Fibroblast of lung (primary cell): ENCODE measurements around the gene PDE10A. TPM values are rescaled to one million over a fixed set of nuclear protein-coding genes. Genes with fewer than 3 reads are reported as not detected.

Experiments used
- DNase-seq, 2 donors: peaks; one replicate each; pipeline versions ENCODE4 v3.0.0 to v3.0.0-alpha.2; 2010; ENCODE audit warnings: low read depth in 2 of 2
- H2AFZ ChIP-seq: 2 replicates; pipeline ENCODE4 v1.5.1; 2012; ENCODE audit warnings: low read length, control low read depth, inconsistent platforms
- H3K27ac ChIP-seq: 2 replicates; pipeline ENCODE4 v1.5.1; 2011; ENCODE audit warnings: low read length, control low read depth; ENCODE audit not compliant: insufficient read depth
- H3K27me3 ChIP-seq: 2 replicates; pipeline ENCODE4 v1.5.1; 2011; ENCODE audit warnings: mild to moderate bottlenecking, low read length; ENCODE audit not compliant: control insufficient read depth, insufficient read depth
- H3K36me3 ChIP-seq: 2 replicates; pipeline ENCODE4 v1.5.1; 2011; ENCODE audit warnings: low read length; ENCODE audit not compliant: control insufficient read depth, insufficient read depth
- H3K4me1 ChIP-seq: 2 replicates; pipeline ENCODE4 v1.5.1; 2011; ENCODE audit warnings: low read length; ENCODE audit not compliant: control insufficient read depth, insufficient read depth; ENCODE audit errors: extremely low read depth
- H3K4me2 ChIP-seq: 2 replicates; pipeline ENCODE4 v1.5.1; 2011; ENCODE audit warnings: low read length, control low read depth; ENCODE audit not compliant: insufficient read depth; ENCODE audit errors: extremely low read depth
- H3K4me3 ChIP-seq, 4 experiments: fragments of 200-600 bp in 1 of 4; sonication (generic) in 1 of 4; replicated peaks in 1 of 4; 2 replicates each; pipeline ENCODE4 v1.5.1; 2011 to 2016; ENCODE audit warnings: low read length in 4 of 4, low read depth in 3 of 4, mild to moderate bottlenecking in 3 of 4, control low read depth in 2 of 4, inconsistent platforms in 1 of 4, mixed read lengths in 1 of 4; ENCODE audit not compliant: insufficient read depth in 1 of 4; ENCODE audit errors: control extremely low read depth in 1 of 4
- H3K79me2 ChIP-seq: 2 replicates; pipeline ENCODE4 v1.5.1; 2012; ENCODE audit warnings: mild to moderate bottlenecking, low read length, inconsistent platforms; ENCODE audit not compliant: control insufficient read depth, insufficient read depth
- H3K9ac ChIP-seq: 2 replicates; pipeline ENCODE4 v1.5.1; 2011; ENCODE audit warnings: mild to moderate bottlenecking, low read length, control low read depth; ENCODE audit not compliant: insufficient read depth
- H3K9me3 ChIP-seq: 2 replicates; pipeline ENCODE4 v1.5.1; 2012; ENCODE audit warnings: low read depth, low read length; ENCODE audit not compliant: control insufficient read depth, insufficient read depth
- H4K20me1 ChIP-seq: 2 replicates; pipeline ENCODE4 v1.5.1; 2011; ENCODE audit warnings: low read length; ENCODE audit not compliant: control insufficient read depth, insufficient read depth; ENCODE audit errors: extremely low read depth
- CTCF ChIP-seq, 2 donors: IDR thresholded peaks in 1 of 2; conservative IDR thresholded peaks in 1 of 2; 1 replicate in 1 of 2; 2 replicates in 1 of 2; pipeline ENCODE4 v1.5.1; 2011 to 2012; ENCODE audit warnings: low read length in 2 of 2, control low read depth in 1 of 2, inconsistent platforms in 1 of 2, low read depth in 1 of 2, mild to moderate bottlenecking in 1 of 2
- EZH2 ChIP-seq: IDR thresholded peaks from 2 replicates; pipeline ENCODE4 v1.5.1; 2012; ENCODE audit warnings: low read length, control low read depth, mild to moderate bottlenecking; ENCODE audit errors: missing control alignments
- polyA plus RNA-seq, 2 donors: library from polyadenylated mRNA; depleted of rRNA in 1 of 2; stranded (reverse) in 1 of 2; unstranded in 1 of 2; fragments of >200 nt; gene quantifications; 2 replicates each; pipeline ENCODE4 v1.2.1, GENCODE V29; 2011 to 2012; ENCODE audit warnings: missing spikeins in 1 of 2
- total RNA-seq: library from RNA; depleted of rRNA; stranded (reverse); fragments of >200 nt; gene quantifications from 2 replicates; pipeline ENCODE4 v1.2.1, GENCODE V29; 2014

PDE10A gene
- total and polyA plus RNA-seq, 2 donors (not counting 1 experiment from before 2014, with no cell fraction given), result under 0.01 to 0.19 TPM

- Histone ChIP-seq H3K36me3 (no peaks in the 10 kb centered on the region), H3K4me3 (no peak overlapping the region), H4K20me1 (no peaks in the 10 kb centered on the region), H3K27me3 (no peaks in the 10 kb centered on the region), H3K79me2 (no peaks in the 10 kb centered on the region), H3K4me2 (no peak overlapping the region), H3K27ac (no peak overlapping the region), H3K9ac (no peak overlapping the region), H3K9me3 (no peaks in the 10 kb centered on the region), H3K4me1 (no peaks in the 10 kb centered on the region), H2AFZ (no peak overlapping the region)
- TF ChIP-seq CTCF (conservative IDR thresholded peaks at IDR 0.05 in 1 of 2, IDR thresholded peaks at IDR 0.05 in 1 of 2; ENCODE audit: low read depth in 1 of 2, low read length in 2 of 2) (no peak), EZH2 (no peak)
- DNase-seq, result no peak
Observed at GRCh38 chr6:165441181-165441580, 221.9 kb downstream of the PDE10A start.

GRCh38 chr6:165439928-165440554 lies 223.0 kb downstream of the PDE10A start:
- Histone ChIP-seq H2AFZ (no peak overlapping the region), H3K4me1 (no peaks in the 10 kb centered on the region), H3K4me2 (no peak overlapping the region), H3K4me3 (no peak overlapping the region), H3K27ac (no peak overlapping the region), H3K79me2 (no peaks in the 10 kb centered on the region), H3K36me3 (no peaks in the 10 kb centered on the region), H4K20me1 (no peaks in the 10 kb centered on the region), H3K27me3 (no peaks in the 10 kb centered on the region), H3K9me3 (no peaks in the 10 kb centered on the region), H3K9ac (no peak overlapping the region)
- TF ChIP-seq CTCF (conservative IDR thresholded peaks at IDR 0.05 in 1 of 2, IDR thresholded peaks at IDR 0.05 in 1 of 2; ENCODE audit: low read depth in 1 of 2, low read length in 2 of 2), result peak in 1 of 2 donors; percentile 45
- no peak for TF ChIP-seq EZH2
- DNase-seq, result peak; percentile 38 to 75

- TF ChIP-seq CTCF (conservative IDR thresholded peaks at IDR 0.05 in 1 of 2, IDR thresholded peaks at IDR 0.05 in 1 of 2; ENCODE audit: low read depth in 1 of 2, low read length in 2 of 2) (no peak), EZH2 (no peak)
- Histone ChIP-seq H3K36me3 (no peaks in the 10 kb centered on the region), H3K27ac (no peak overlapping the region), H3K4me1 (no peaks in the 10 kb centered on the region), H3K9me3 (no peaks in the 10 kb centered on the region), H3K79me2 (no peaks in the 10 kb centered on the region), H2AFZ (no peak overlapping the region), H3K4me2 (no peak overlapping the region), H3K27me3 (no peaks in the 10 kb centered on the region), H3K9ac (no peak overlapping the region), H3K4me3 (no peak overlapping the region), H4K20me1 (no peaks in the 10 kb centered on the region)
- no peak for DNase-seq
Observed at GRCh38 chr6:165426892-165427291, 236.1 kb downstream of the PDE10A start.
